ENCODE measurements around the gene LINGO3. TPM values are rescaled to one million over a fixed set of nuclear protein-coding genes. Genes with fewer than 3 reads are reported as not detected.

The LINGO3 gene
- total RNA-seq, 3 donors from 2014 or later: not detected

GRCh38 chr19:2288338-2288817 lies 19.6 kb downstream of the LINGO3 start:
- ATAC-seq (no peak), DNase-seq (no peak)
- Histone ChIP-seq H3K4me1 (ENCODE audit: low read depth) (peaks cover 21% of the 10 kb centered on the region), H3K36me3 (ENCODE audit: low read depth) (no peaks in the 10 kb centered on the region), H3K9me3 (no peaks in the 10 kb centered on the region), H3K4me3 (no peak overlapping the region)
- intact Hi-C loops (cut with DNase I, micrococcal nuclease): no loop called here
- TF ChIP-seq, protein P1, sequence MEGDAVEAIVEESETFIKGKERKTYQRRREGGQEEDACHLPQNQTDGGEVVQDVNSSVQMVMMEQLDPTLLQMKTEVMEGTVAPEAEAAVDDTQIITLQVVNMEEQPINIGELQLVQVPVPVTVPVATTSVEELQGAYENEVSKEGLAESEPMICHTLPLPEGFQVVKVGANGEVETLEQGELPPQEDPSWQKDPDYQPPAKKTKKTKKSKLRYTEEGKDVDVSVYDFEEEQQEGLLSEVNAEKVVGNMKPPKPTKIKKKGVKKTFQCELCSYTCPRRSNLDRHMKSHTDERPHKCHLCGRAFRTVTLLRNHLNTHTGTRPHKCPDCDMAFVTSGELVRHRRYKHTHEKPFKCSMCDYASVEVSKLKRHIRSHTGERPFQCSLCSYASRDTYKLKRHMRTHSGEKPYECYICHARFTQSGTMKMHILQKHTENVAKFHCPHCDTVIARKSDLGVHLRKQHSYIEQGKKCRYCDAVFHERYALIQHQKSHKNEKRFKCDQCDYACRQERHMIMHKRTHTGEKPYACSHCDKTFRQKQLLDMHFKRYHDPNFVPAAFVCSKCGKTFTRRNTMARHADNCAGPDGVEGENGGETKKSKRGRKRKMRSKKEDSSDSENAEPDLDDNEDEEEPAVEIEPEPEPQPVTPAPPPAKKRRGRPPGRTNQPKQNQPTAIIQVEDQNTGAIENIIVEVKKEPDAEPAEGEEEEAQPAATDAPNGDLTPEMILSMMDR (IDR thresholded peaks at IDR 0.05): no peak

GRCh38 chr19:2287585-2288337 lies 20.2 kb downstream of the LINGO3 start:
- intact Hi-C loops (cut with DNase I, micrococcal nuclease): no loop called here
- no peak for DNase-seq
- ATAC-seq: no peak
- Histone ChIP-seq H3K36me3 (ENCODE audit: low read depth) (no peaks in the 10 kb centered on the region), H3K4me1 (ENCODE audit: low read depth) (peaks cover 21% of the 10 kb centered on the region), H3K4me3 (no peak overlapping the region), H3K9me3 (no peaks in the 10 kb centered on the region)
- TF ChIP-seq, protein P1 (IDR thresholded peaks at IDR 0.05): no peak

- intact Hi-C loops (cut with DNase I, micrococcal nuclease): no loop called here
- H3K4me1 ChIP-seq (ENCODE audit: low read depth): peaks cover 20% of the 10 kb centered on the region
- H3K36me3 ChIP-seq (ENCODE audit: low read depth): no peaks in the 10 kb centered on the region
- H3K4me3 ChIP-seq: no peak overlapping the region
- ATAC-seq (no peak), DNase-seq (no peak)
- no peaks in the 10 kb centered on the region for H3K9me3 ChIP-seq
- TF ChIP-seq, protein P1 (IDR thresholded peaks at IDR 0.05): no peak
Measured at GRCh38 chr19:2286402-2287140, 21.4 kb downstream of the LINGO3 start.

GRCh38 chr19:2283835-2284507 lies 24.0 kb downstream of the LINGO3 start:
- Histone ChIP-seq H3K9me3 (no peaks in the 10 kb centered on the region), H3K4me1 (ENCODE audit: low read depth) (no peaks in the 10 kb centered on the region), H3K4me3 (no peak overlapping the region), H3K36me3 (ENCODE audit: low read depth) (no peaks in the 10 kb centered on the region)
- intact Hi-C loops (cut with DNase I, micrococcal nuclease): no loop called here
- no peak for DNase-seq
- TF ChIP-seq, protein P1 (IDR thresholded peaks at IDR 0.05): no peak
- no peak for ATAC-seq

DNA sequence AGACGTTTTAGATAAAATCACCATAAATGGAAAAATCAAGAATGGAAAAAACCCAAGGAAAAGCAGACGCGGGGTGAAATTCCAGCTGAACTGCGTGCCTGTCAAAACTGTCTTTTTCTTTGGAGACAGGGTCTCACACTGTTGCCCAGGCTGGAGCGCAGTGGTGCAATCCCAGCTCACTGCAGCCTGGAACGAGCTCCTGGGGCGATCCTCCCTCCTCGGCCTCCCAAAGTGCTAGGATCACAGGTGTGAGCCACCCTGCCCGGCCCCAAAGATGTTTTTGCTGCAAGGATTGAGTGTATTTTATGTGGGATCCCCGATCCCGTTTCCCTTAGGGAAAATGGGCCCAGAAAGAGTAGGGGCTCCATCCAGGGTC lies 25.1 kb downstream of the LINGO3 start:
- H3K4me1 ChIP-seq (ENCODE audit: low read depth): peaks cover 4% of the 10 kb centered on the region
- no peak overlapping the region for H3K4me3 ChIP-seq
- intact Hi-C loops (cut with DNase I, micrococcal nuclease): no loop called here
- TF ChIP-seq, protein P1 (IDR thresholded peaks at IDR 0.05): no peak
- H3K9me3 ChIP-seq: no peaks in the 10 kb centered on the region
- H3K36me3 ChIP-seq (ENCODE audit: low read depth): no peaks in the 10 kb centered on the region
- ATAC-seq (no peak), DNase-seq (no peak)

All from mucosa of descending colon (tissue), 3 donors.